GM12873 (cell line): ENCODE data around the gene AGBL1.

ENCODE experiments used
- CTCF ChIP-seq: IDR thresholded peaks from 2 replicates; pipeline ENCODE4 v1.5.1; 2012; ENCODE audit warnings: low read depth, mild to moderate bottlenecking, moderate library complexity, low read length, control low read depth; ENCODE audit not compliant: insufficient read depth; ENCODE audit errors: missing control alignments

The AGBL1 gene

GRCh38 chr15:86425746-86426145 lies 346.1 kb downstream of the AGBL1 start:
- no peak for TF ChIP-seq CTCF

- no peak for TF ChIP-seq CTCF
Measured at GRCh38 chr15:86432861-86433260, 353.2 kb downstream of the AGBL1 start.

GRCh38 chr15:86433983-86434382 lies 354.3 kb downstream of the AGBL1 start:
- TF ChIP-seq CTCF = no peak

GRCh38 chr15:86439614-86440013 lies 359.9 kb downstream of the AGBL1 start:
- no peak for TF ChIP-seq CTCF

- no peak for TF ChIP-seq CTCF
Measured at GRCh38 chr15:86444527-86444926, 364.9 kb downstream of the AGBL1 start.

- TF ChIP-seq CTCF = no peak
Measured at GRCh38 chr15:86445579-86446252, 366.0 kb downstream of the AGBL1 start.

GRCh38 chr15:86446253-86446640 lies 366.6 kb downstream of the AGBL1 start:
- TF ChIP-seq CTCF = no peak
